Astrocyte (in vitro differentiated cells and primary cell): ENCODE results near the gene SF3A2. TPM values are rescaled to one million over a fixed set of nuclear protein-coding genes. Genes with fewer than 3 reads are reported as not detected.

Experiments used
- DNase-seq: peaks from one replicate; pipeline ENCODE4 v3.0.0-alpha.2; 2010; ENCODE audit warnings: low read depth
- FAIRE-seq: peaks from 2 replicates; lab custom pipeline; 2011; peaks lifted over from hg19 to GRCh38; lab: Jason Lieb, UNC
- H2AFZ ChIP-seq: 2 replicates; pipeline ENCODE4 v1.6.0; 2012; ENCODE audit warnings: low read depth, low read length, inconsistent platforms
- H3K27ac ChIP-seq: 2 replicates; pipeline ENCODE4 v1.5.1; 2011; ENCODE audit warnings: low read depth, low read length, inconsistent platforms
- H3K27me3 ChIP-seq: 2 replicates; pipeline ENCODE4 v1.6.0; 2011; ENCODE audit warnings: low read length, inconsistent platforms; ENCODE audit not compliant: insufficient read depth
- H3K36me3 ChIP-seq: 2 replicates; pipeline ENCODE4 v1.5.1; 2011; ENCODE audit warnings: low read length, inconsistent platforms; ENCODE audit not compliant: insufficient read depth
- H3K4me1 ChIP-seq: 2 replicates; pipeline ENCODE4 v1.5.1; 2011; ENCODE audit warnings: low read length, inconsistent platforms; ENCODE audit not compliant: insufficient read depth
- H3K4me2 ChIP-seq: 2 replicates; pipeline ENCODE4 v1.6.0; 2012; ENCODE audit warnings: low read length, inconsistent platforms
- H3K4me3 ChIP-seq: 2 replicates; pipeline ENCODE4 v1.5.1; 2011; ENCODE audit warnings: low read depth, mild to moderate bottlenecking, low read length, inconsistent platforms; ENCODE audit not compliant: insufficient read depth
- H3K79me2 ChIP-seq: 2 replicates; pipeline ENCODE4 v1.6.0; 2012; ENCODE audit warnings: mild to moderate bottlenecking, low read length, inconsistent platforms; ENCODE audit not compliant: insufficient read depth
- H3K9ac ChIP-seq: 2 replicates; pipeline ENCODE4 v1.6.0; 2012; ENCODE audit warnings: mild to moderate bottlenecking, low read length, inconsistent platforms
- H3K9me3 ChIP-seq: 2 replicates; pipeline ENCODE4 v1.5.1; 2012; ENCODE audit warnings: low read depth, mild to moderate bottlenecking, low read length, inconsistent platforms; ENCODE audit not compliant: insufficient read depth
- H4K20me1 ChIP-seq: 2 replicates; pipeline ENCODE4 v1.6.0; 2012; ENCODE audit warnings: low read length, inconsistent platforms; ENCODE audit not compliant: insufficient read depth
- H3K27ac Mint-ChIP-seq: one replicate; pipeline ENCODE4 v1.8.0; 2021; ENCODE audit warnings: mild to moderate bottlenecking, mixed read lengths; ENCODE audit not compliant: unreplicated experiment
- H3K27me3 Mint-ChIP-seq: one replicate; pipeline ENCODE4 v1.8.0; 2021; ENCODE audit warnings: low read depth, mixed read lengths; ENCODE audit not compliant: unreplicated experiment
- H3K36me3 Mint-ChIP-seq: one replicate; pipeline ENCODE4 v1.8.0; 2021; ENCODE audit warnings: low read depth, mixed read lengths; ENCODE audit not compliant: unreplicated experiment
- H3K4me1 Mint-ChIP-seq: one replicate; pipeline ENCODE4 v1.8.0; 2021; ENCODE audit warnings: low read depth, mixed read lengths; ENCODE audit not compliant: unreplicated experiment
- H3K4me3 Mint-ChIP-seq: one replicate; pipeline ENCODE4 v1.8.0; 2021; ENCODE audit warnings: mild to moderate bottlenecking, moderate library complexity, mixed read lengths; ENCODE audit not compliant: unreplicated experiment
- H3K9me3 Mint-ChIP-seq: one replicate; pipeline ENCODE4 v1.8.0; 2021; ENCODE audit warnings: mild to moderate bottlenecking, mixed read lengths; ENCODE audit not compliant: unreplicated experiment
- EZH2 ChIP-seq: IDR thresholded peaks from 2 replicates; pipeline ENCODE4 v1.6.1; 2012; ENCODE audit warnings: mild to moderate bottlenecking, low read length, inconsistent platforms; ENCODE audit not compliant: insufficient read depth
- total RNA-seq: library from RNA; stranded (reverse); gene quantifications from 2 replicates; pipeline ENCODE4 v1.2.1, GENCODE V29; 2021
- TF ChIP-seq, protein P1 (sequence below): IDR thresholded peaks from 2 replicates; pipeline ENCODE4 v1.5.1; 2011; ENCODE audit warnings: low read depth, mild to moderate bottlenecking, inconsistent platforms, low read length, moderate library complexity; ENCODE audit not compliant: insufficient read depth

SF3A2 gene
- total RNA-seq, 1 donor from 2014 or later: 83.2 TPM

DNA sequence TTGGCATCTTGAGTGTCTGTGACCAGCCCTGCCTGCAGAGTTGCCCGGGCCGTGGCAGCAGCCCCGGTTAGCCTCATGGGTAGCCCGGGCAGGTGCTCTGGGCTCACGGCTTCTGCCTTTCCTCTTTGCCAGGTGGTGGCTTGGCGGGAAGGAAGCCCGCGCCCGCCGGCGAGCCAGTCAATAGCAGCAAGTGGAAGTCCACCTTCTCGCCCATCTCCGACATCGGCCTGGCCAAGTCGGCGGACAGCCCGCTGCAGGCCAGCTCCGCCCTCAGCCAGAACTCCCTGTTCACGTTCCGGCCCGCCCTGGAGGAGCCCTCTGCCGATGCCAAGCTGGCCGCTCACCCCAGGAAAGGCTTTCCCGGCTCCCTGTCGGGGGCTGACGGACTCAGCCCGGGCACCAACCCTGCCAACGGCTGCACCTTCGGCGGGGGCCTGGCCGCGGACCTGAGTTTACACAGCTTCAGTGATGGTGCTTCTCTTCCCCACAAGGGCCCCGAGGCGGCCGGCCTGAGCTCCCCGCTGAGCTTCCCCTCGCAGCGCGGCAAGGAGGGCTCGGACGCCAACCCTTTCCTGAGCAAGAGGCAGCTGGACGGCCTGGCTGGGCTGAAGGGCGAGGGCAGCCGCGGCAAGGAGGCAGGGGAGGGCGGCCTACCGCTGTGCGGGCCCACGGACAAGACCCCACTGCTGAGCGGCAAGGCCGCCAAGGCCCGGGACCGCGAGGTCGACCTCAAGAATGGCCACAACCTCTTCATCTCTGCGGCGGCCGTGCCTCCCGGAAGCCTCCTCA lies 10.4 kb upstream of the SF3A2 start:
- H3K4me2 ChIP-seq: no peak overlapping the region
- no peak for TF ChIP-seq EZH2
- TF ChIP-seq, protein P1, sequence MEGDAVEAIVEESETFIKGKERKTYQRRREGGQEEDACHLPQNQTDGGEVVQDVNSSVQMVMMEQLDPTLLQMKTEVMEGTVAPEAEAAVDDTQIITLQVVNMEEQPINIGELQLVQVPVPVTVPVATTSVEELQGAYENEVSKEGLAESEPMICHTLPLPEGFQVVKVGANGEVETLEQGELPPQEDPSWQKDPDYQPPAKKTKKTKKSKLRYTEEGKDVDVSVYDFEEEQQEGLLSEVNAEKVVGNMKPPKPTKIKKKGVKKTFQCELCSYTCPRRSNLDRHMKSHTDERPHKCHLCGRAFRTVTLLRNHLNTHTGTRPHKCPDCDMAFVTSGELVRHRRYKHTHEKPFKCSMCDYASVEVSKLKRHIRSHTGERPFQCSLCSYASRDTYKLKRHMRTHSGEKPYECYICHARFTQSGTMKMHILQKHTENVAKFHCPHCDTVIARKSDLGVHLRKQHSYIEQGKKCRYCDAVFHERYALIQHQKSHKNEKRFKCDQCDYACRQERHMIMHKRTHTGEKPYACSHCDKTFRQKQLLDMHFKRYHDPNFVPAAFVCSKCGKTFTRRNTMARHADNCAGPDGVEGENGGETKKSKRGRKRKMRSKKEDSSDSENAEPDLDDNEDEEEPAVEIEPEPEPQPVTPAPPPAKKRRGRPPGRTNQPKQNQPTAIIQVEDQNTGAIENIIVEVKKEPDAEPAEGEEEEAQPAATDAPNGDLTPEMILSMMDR: no peak
- Mint-ChIP-seq H3K36me3 (peaks cover 8% of the 10 kb centered on the region), H3K9me3 (no peaks in the 10 kb centered on the region), H3K4me3 (no peak overlapping the region), H3K27me3 (no peaks in the 10 kb centered on the region), H3K4me1 (no peaks in the 10 kb centered on the region), H3K27ac (no peak overlapping the region)
- no peaks in the 10 kb centered on the region for H3K27me3 ChIP-seq
- peaks cover 6% of the 10 kb centered on the region for H3K36me3 ChIP-seq
- FAIRE-seq (no peak), DNase-seq (no peak)
- H3K9me3 ChIP-seq: no peaks in the 10 kb centered on the region
- no peak overlapping the region for H3K4me3 ChIP-seq
- peaks cover 5% of the 10 kb centered on the region for H3K4me1 ChIP-seq
- no peak overlapping the region for H3K9ac ChIP-seq
- H4K20me1 ChIP-seq: peaks cover 18% of the 10 kb centered on the region
- no peak overlapping the region for H2AFZ ChIP-seq
- H3K27ac ChIP-seq: no peak overlapping the region
- H3K79me2 ChIP-seq: no peaks in the 10 kb centered on the region

DNA sequence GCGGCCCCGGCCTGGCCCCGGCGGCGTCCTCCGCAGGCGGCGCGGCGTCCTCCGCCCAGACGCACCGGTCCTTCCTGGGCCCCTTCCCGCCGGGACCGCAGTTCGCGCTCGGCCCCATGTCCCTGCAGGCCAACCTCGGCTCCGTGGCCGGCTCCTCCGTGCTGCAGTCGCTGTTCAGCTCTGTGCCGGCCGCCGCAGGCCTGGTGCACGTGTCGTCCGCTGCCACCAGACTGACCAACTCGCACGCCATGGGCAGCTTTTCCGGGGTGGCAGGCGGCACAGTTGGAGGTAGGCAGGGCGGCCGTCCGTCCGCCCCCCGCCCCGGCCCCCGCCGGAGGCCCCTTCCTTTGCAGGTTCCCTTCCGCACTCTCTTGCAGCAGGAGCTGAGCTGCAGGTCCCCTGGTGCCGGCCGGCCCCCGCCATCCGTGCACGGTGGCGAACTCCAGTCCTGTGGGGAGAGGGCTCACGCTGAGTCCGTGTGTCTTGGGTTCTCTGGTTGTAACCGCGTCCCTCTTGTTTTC lies 9.7 kb upstream of the SF3A2 start:
- H3K79me2 ChIP-seq: peaks cover 4% of the 10 kb centered on the region
- H3K9me3 ChIP-seq: no peaks in the 10 kb centered on the region
- FAIRE-seq: no peak
- no peak overlapping the region for H3K9ac ChIP-seq
- Mint-ChIP-seq H3K27ac (no peak overlapping the region), H3K4me1 (no peaks in the 10 kb centered on the region), H3K36me3 (peaks cover 8% of the 10 kb centered on the region), H3K9me3 (no peaks in the 10 kb centered on the region), H3K27me3 (no peaks in the 10 kb centered on the region), H3K4me3 (no peak overlapping the region)
- no peak overlapping the region for H3K4me3 ChIP-seq
- H3K4me2 ChIP-seq: no peak overlapping the region
- no peak for DNase-seq
- H2AFZ ChIP-seq: no peak overlapping the region
- H4K20me1 ChIP-seq: peaks cover 24% of the 10 kb centered on the region
- H3K27me3 ChIP-seq: no peaks in the 10 kb centered on the region
- peaks cover 3% of the 10 kb centered on the region for H3K4me1 ChIP-seq
- H3K27ac ChIP-seq: no peak overlapping the region
- TF ChIP-seq, protein P1: no peak
- no peak for TF ChIP-seq EZH2
- H3K36me3 ChIP-seq: peaks cover 6% of the 10 kb centered on the region
